HEK293T (cell line): ENCODE measurements around the gene SRP68.

Experiments used
- CTCF ChIA-PET: fragments of 350-600 bp; formaldehyde crosslinking; extraction: SDS; loops from one replicate; lab custom pipeline; 2021; ENCODE audit warnings: antibody characterized with exemption, inconsistent platforms; lab: Yijun Ruan, JAX
- POLR2A ChIA-PET: fragments of 350-600 bp; formaldehyde crosslinking; extraction: SDS; loops from one replicate; lab custom pipeline; 2020; ENCODE audit warnings: antibody characterized with exemption, inconsistent platforms; lab: Yijun Ruan, JAX
- DNase-seq: peaks from one replicate; pipeline ENCODE4 v3.0.0; 2012; ENCODE audit warnings: mixed read lengths; ENCODE audit errors: extremely low spot score
- ARNT ChIP-seq: fragments of 450-650 bp; IDR thresholded peaks from 2 replicates; pipeline ENCODE4 v1.6.1; 2017; ENCODE audit warnings: mild to moderate bottlenecking
- BHLHE40 ChIP-seq: fragments of 450-650 bp; IDR thresholded peaks from 2 replicates; pipeline ENCODE4 v1.6.1; 2016; ENCODE audit warnings: mild to moderate bottlenecking, moderate library complexity, borderline replicate concordance
- CTBP1 ChIP-seq: fragments of 450-650 bp; IDR thresholded peaks from 2 replicates; pipeline ENCODE4 v1.6.1; 2016; ENCODE audit warnings: borderline replicate concordance
- ELF4 ChIP-seq: fragments of 450-650 bp; IDR thresholded peaks from 2 replicates; pipeline ENCODE4 v1.6.1; 2017; ENCODE audit warnings: antibody characterized with exemption
- FOXA1 ChIP-seq: fragments of 450-650 bp; IDR thresholded peaks from 2 replicates; pipeline ENCODE4 v1.6.1; 2016; ENCODE audit warnings: mild to moderate bottlenecking
- FOXK2 ChIP-seq: fragments of 450-650 bp; IDR thresholded peaks from 2 replicates; pipeline ENCODE4 v1.6.1; 2016; ENCODE audit warnings: mild to moderate bottlenecking
- FOXM1 ChIP-seq: fragments of 450-650 bp; IDR thresholded peaks from 2 replicates; pipeline ENCODE4 v1.6.1; 2017; ENCODE audit warnings: mild to moderate bottlenecking, borderline replicate concordance
- HDGF ChIP-seq: fragments of 450-650 bp; IDR thresholded peaks from 2 replicates; pipeline ENCODE4 v1.6.1; 2017; ENCODE audit warnings: antibody characterized with exemption, borderline replicate concordance
- L3MBTL2 ChIP-seq: fragments of 450-650 bp; conservative IDR thresholded peaks from 2 replicates; pipeline ENCODE4 v1.6.1; 2016; ENCODE audit warnings: mild to moderate bottlenecking
- LEF1 ChIP-seq: fragments of 450-650 bp; IDR thresholded peaks from 2 replicates; pipeline ENCODE4 v1.6.1; 2017; ENCODE audit warnings: mild to moderate bottlenecking, borderline replicate concordance
- NFRKB ChIP-seq: fragments of 450-650 bp; IDR thresholded peaks from 2 replicates; pipeline ENCODE4 v1.6.1; 2016; ENCODE audit warnings: mild to moderate bottlenecking, moderate library complexity
- SP1 ChIP-seq: fragments of 450-650 bp; IDR thresholded peaks from 2 replicates; pipeline ENCODE4 v1.6.1; 2017
- SUZ12 ChIP-seq: fragments of 450-650 bp; IDR thresholded peaks from 2 replicates; pipeline ENCODE4 v1.6.1; 2016; ENCODE audit warnings: mild to moderate bottlenecking
- TARDBP ChIP-seq: fragments of 450-650 bp; IDR thresholded peaks from 2 replicates; pipeline ENCODE4 v1.6.1; 2016
- ZNF384 ChIP-seq: fragments of 450-650 bp; IDR thresholded peaks from 2 replicates; pipeline ENCODE4 v1.6.1; 2016
- TF ChIP-seq, protein P1 (sequence below): fragments of 450-650 bp; IDR thresholded peaks from 2 replicates; pipeline ENCODE4 v1.6.1; 2016

Gene SRP68

DNA sequence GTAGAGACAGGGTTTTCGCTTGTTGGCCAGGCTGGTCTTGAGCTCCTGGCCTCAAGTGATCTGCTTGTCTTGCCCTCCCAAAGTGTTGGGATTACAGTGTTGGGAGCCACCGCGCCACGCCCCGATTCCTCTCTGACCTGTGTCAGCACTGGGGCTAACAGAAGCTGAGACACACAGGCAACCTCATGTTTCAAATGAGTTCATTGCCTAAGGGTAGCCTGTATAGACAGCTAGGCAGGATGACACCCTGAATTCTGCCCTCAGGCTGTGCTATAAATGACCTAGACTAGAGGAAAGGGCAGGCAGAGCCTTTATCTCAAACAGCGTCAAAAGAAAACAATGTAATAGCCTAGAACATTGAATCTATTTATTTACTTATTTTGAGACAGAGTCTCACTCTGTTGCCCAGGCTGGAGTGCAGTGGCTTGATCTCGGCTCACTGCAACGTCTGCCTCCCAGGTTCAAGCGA, 74.0 kb downstream of the SRP68 start:
- TF ChIP-seq FOXA1 (no peak), FOXM1 (no peak), L3MBTL2 (no peak), LEF1 (no peak), ELF4 (no peak), ZNF384 (no peak), CTBP1 (no peak), SP1 (no peak), FOXK2 (no peak), NFRKB (no peak), HDGF (no peak), BHLHE40 (no peak), ARNT (no peak), TARDBP (no peak), SUZ12 (no peak)
- TF ChIP-seq, protein P1, sequence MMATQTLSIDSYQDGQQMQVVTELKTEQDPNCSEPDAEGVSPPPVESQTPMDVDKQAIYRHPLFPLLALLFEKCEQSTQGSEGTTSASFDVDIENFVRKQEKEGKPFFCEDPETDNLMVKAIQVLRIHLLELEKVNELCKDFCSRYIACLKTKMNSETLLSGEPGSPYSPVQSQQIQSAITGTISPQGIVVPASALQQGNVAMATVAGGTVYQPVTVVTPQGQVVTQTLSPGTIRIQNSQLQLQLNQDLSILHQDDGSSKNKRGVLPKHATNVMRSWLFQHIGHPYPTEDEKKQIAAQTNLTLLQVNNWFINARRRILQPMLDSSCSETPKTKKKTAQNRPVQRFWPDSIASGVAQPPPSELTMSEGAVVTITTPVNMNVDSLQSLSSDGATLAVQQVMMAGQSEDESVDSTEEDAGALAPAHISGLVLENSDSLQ, result no peak
- POLR2A ChIA-PET, result interaction anchor here (1.0 kb wide), 1 partner anchor 93 kb away, joined by 3 read pairs; the partner anchor contains the start of gene MRPL38
- CTCF ChIA-PET, result interaction anchor here (0.8 to 1.4 kb wide), 3 partner anchors 14 to 89 kb away, joined by 3 to 7 read pairs (median 5); no protein-coding TSS in a partner anchor
- no peak for DNase-seq

DNA sequence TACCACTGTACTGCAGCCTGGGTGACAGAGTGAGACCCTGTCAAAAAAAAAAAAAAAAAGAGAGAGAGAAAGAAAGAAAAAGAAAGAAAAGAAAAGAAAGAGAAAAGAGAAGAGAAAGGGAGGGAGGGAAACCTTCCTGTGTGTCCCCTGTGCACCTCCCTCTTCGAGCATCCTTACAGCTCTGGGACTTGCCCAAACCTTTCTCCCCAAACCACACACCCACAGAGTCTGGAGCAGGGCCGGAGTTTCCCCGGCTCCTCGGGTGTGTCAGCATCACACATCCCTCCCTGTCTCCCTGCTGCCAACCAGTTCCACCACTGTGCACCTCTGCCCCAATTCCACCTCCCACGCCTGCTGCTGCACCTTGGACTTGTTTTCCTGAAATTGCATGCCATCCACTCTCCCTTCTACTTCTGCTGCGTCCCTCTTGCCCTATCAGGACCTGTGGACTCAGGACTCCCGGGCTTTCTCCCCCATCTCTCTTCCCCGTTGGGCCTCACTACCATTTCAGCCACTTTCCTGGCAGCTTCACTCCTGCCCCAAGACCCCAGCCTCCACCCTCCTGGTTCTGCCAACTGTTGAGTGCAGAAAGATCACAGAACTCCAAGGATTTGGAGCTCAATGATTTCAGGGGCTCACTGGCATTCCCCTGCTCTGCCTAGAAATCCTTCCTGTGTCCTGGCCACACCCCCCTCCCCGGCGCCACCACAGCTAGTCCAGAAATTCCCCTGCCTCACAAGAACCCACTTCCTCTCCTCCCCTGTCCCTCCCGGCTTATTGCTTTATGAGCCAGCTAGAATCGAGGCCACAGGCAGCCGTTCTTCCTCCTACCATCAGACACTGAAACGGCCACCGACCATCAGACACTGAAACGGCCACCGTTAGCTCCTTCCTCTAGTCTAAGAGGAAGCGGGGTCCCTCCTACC, 75.4 kb downstream of the SRP68 start:
- CTCF ChIA-PET, result interaction anchor here (0.9 to 1.1 kb wide), 2 partner anchors 9 to 14 kb away, joined by 3 to 14 read pairs; no protein-coding TSS in a partner anchor

DNA sequence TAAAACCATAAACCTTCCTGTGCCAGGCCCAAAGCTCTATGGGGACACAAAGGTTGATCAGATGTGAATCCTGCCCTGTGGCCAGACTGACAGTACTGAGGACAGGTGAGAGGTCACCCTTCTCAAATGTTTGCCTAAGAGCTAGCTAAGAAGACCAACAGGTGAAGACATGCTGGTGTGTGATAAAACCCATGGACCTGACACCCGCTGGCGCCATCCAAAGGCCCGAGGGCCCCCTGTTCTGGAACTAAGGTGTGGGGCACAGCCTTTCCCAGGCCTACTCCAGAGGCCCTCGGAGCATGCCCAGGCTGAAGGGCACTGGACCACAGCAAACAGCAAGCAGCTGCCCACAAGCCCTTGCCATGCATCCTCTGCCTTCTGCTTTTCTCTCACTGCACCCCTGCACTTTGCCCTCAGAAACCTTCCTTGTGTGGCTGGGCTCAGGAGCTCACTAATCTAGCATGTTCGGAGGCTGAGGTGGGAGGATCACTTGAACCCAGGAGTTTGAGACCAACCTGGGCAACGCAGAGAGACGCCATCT, 76.9 kb downstream of the SRP68 start:
- no peak for DNase-seq
- CTCF ChIA-PET, result interaction anchor here (1.1 kb wide), 1 partner anchor 10 kb away, joined by 5 read pairs; no protein-coding TSS in a partner anchor
- TF ChIP-seq FOXK2, result no peak
- TF ChIP-seq ARNT, result no peak
- TF ChIP-seq, protein P1, result no peak
- no peak for TF ChIP-seq ZNF384
- TF ChIP-seq NFRKB, result no peak
- TF ChIP-seq L3MBTL2, result no peak
- TF ChIP-seq SUZ12, result no peak
- TF ChIP-seq BHLHE40, result no peak
- TF ChIP-seq FOXM1, result no peak
- POLR2A ChIA-PET, result interaction anchor here (1.3 kb wide), 1 partner anchor 10 kb away, joined by 4 read pairs; no protein-coding TSS in a partner anchor

More for the DNA sequence above, 75.4 kb downstream of the SRP68 start:
- POLR2A ChIA-PET, result interaction anchor here (0.8 kb wide), 1 partner anchor 18 kb away, joined by 3 read pairs; the partner anchor contains the start of genes ACOX1 and TEN1
- DNase-seq, result no peak
- TF ChIP-seq L3MBTL2 (no peak), FOXA1 (no peak), LEF1 (no peak), BHLHE40 (no peak), ARNT (no peak), FOXM1 (no peak), CTBP1 (no peak), ELF4 (no peak), ZNF384 (no peak), SUZ12 (no peak), SP1 (no peak), HDGF (no peak), NFRKB (no peak), TARDBP (no peak), FOXK2 (no peak)
- TF ChIP-seq, protein P1, result no peak

DNA sequence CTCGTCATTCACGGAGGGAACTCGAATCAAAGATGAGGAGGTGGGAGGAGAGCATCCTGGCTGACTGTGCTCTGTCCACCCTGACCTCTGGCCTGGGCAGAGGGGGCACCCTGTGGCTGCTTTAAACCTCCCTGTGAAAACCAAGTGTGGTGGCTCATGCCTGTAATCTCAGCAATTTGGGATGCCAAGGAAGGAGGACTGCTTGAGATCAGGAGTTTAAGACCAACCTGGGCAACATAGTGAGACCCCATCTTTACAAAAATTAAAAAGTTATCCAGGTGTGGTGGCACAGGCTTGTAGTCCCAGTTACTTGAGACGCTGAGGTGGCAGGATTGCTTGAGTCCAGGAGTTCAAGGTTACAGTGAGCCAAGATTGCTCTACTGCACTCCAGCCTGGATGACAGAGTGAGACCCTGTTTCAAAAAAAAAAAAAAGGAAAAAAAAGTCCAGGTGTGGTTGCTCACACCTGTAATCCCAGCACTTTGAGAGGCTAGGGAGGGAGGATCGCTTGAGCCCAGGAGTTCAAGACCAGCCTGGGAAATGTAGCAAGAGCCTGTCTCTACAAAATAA, 77.4 kb downstream of the SRP68 start:
- ChIA-PET POLR2A (interaction anchor here (1.3 kb wide), 1 partner anchor 10 kb away, joined by 4 read pairs; no protein-coding TSS in a partner anchor), CTCF (interaction anchor here (1.1 kb wide), 1 partner anchor 10 kb away, joined by 5 read pairs; no protein-coding TSS in a partner anchor)
- no peak for DNase-seq
- no peak for TF ChIP-seq CTBP1
- TF ChIP-seq, protein P1, result no peak
- no peak for TF ChIP-seq SP1
- no peak for TF ChIP-seq ZNF384
- TF ChIP-seq LEF1, result no peak
- no peak for TF ChIP-seq HDGF
- TF ChIP-seq SUZ12, result no peak
- TF ChIP-seq L3MBTL2, result no peak
- TF ChIP-seq ELF4, result no peak
- TF ChIP-seq FOXA1, result no peak
- no peak for TF ChIP-seq FOXM1
- no peak for TF ChIP-seq TARDBP
- no peak for TF ChIP-seq ARNT
- no peak for TF ChIP-seq NFRKB
- no peak for TF ChIP-seq FOXK2
- no peak for TF ChIP-seq BHLHE40

DNA sequence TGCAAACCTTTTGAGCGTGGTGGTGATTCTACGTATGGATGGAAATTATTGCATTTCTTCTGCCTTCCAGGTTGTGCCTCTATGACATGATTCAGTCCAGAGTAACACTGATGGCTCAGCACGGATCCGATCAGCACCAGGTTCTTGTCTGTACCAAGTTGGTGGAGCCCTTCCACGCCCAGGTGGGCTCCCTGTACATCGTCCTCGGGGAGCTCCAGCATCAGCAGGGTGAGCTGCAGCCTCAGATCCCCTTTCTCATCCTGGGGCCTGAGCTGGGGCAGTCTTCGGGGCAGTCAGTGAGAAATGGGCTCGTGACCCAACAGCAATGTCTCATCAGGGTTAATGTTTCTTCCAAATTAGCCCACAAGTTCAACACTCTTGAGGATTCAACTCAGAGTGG, 80.9 kb downstream of the SRP68 start:
- CTCF ChIA-PET, result interaction anchor here (0.8 kb wide), 1 partner anchor 10 kb away, joined by 4 read pairs; no protein-coding TSS in a partner anchor
- DNase-seq, result no peak
- no peak for TF ChIP-seq HDGF
- POLR2A ChIA-PET, result no interaction called here
